DND-41 (cell line): Measurements from ENCODE around the gene RNFT2.

Experiments used
- ATAC-seq: fragments of 200-7000 bp; cut with Tn5 transposase; 3 replicates; pipeline ENCODE4 v1.9.1; 2021; ENCODE audit warnings: low read depth; ENCODE audit not compliant: insufficient read depth
- DNase-seq: peaks from one replicate; pipeline ENCODE4 v3.0.0-alpha.2; 2020
- H2AFZ ChIP-seq: 2 replicates; pipeline ENCODE4 v1.6.0; 2012; ENCODE audit warnings: low read depth, low read length
- H3K27ac ChIP-seq: 2 replicates; pipeline ENCODE4 v1.5.1; 2012; ENCODE audit warnings: low read length, inconsistent platforms
- H3K27me3 ChIP-seq: fragments of 200-600 bp; sonication (generic); 2 replicates; pipeline ENCODE4 v1.6.0; 2012; ENCODE audit warnings: low read length, mild to moderate bottlenecking, inconsistent platforms; ENCODE audit not compliant: insufficient read depth, poor library complexity
- H3K36me3 ChIP-seq: 2 replicates; pipeline ENCODE4 v1.5.1; 2012; ENCODE audit warnings: low read length, inconsistent platforms; ENCODE audit not compliant: insufficient read depth
- H3K4me1 ChIP-seq: 2 replicates; pipeline ENCODE4 v1.5.1; 2012; ENCODE audit warnings: mild to moderate bottlenecking, low read length; ENCODE audit not compliant: insufficient read depth
- H3K4me2 ChIP-seq: 2 replicates; pipeline ENCODE4 v1.6.0; 2012; ENCODE audit warnings: mild to moderate bottlenecking, moderate library complexity, low read length, inconsistent platforms; ENCODE audit not compliant: insufficient read depth
- H3K4me3 ChIP-seq, 2 experiments: fragments of 200-600 bp in 1 of 2; shearing (Covaris generic) in 1 of 2; 2 replicates each; pipeline ENCODE4 v1.5.1; 2012 to 2016; ENCODE audit warnings: inconsistent platforms in 2 of 2, low read length in 2 of 2, mild to moderate bottlenecking in 2 of 2, low read depth in 1 of 2, moderate library complexity in 1 of 2
- H3K79me2 ChIP-seq: 2 replicates; pipeline ENCODE4 v1.6.0; 2012; ENCODE audit warnings: low read length, inconsistent platforms; ENCODE audit not compliant: insufficient read depth
- H3K9ac ChIP-seq: 2 replicates; pipeline ENCODE4 v1.6.0; 2012; ENCODE audit warnings: low read depth, mild to moderate bottlenecking, inconsistent platforms, low read length, moderate library complexity
- H3K9me3 ChIP-seq: 2 replicates; pipeline ENCODE4 v1.5.1; 2012; ENCODE audit warnings: low read length, moderate library complexity, mild to moderate bottlenecking, inconsistent platforms; ENCODE audit not compliant: insufficient read depth, severe bottlenecking
- H4K20me1 ChIP-seq: 2 replicates; pipeline ENCODE4 v1.6.0; 2012; ENCODE audit warnings: low read length; ENCODE audit not compliant: insufficient read depth
- EZH2 ChIP-seq: IDR thresholded peaks from 3 replicates; pipeline ENCODE4 v1.6.1; 2012; ENCODE audit warnings: borderline replicate concordance, low read depth, mild to moderate bottlenecking, moderate library complexity, low read length, inconsistent platforms; ENCODE audit not compliant: severe bottlenecking
- TF ChIP-seq, protein P1 (sequence below): IDR thresholded peaks from 2 replicates; pipeline ENCODE4 v1.5.1; 2012; ENCODE audit warnings: borderline replicate concordance, low read length, moderate library complexity, mild to moderate bottlenecking; ENCODE audit not compliant: poor library complexity, severe bottlenecking; ENCODE audit errors: extremely low read depth

RNFT2 gene

DNA sequence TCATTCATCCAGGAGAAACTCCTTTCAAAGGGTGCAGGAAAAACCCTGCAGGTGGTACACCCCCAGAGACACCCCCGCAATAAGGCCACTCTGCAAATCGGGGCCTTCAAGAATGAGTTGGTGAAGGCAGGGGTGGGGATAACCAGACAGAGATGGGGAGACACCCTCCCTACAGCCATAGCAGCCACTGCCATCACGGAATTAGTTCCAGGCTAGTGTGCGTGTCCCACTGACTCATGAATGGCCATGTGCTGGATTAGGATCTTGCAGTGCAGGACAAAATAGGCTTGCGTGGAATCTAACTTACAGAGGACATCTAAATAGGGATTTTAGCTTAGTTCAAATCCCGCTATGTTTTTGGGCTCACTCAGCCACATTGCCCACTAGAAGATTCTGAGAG is 38.0 kb upstream of the RNFT2 start:
- H3K4me2 ChIP-seq, result no peak overlapping the region
- ATAC-seq (no peak), DNase-seq (no peak)
- H3K79me2 ChIP-seq, result no peaks in the 10 kb centered on the region
- H3K4me1 ChIP-seq, result peaks cover 2% of the 10 kb centered on the region; the same call in 1 of the 2 replicates
- H3K4me3 ChIP-seq, result no peak overlapping the region
- no peaks in the 10 kb centered on the region for H3K9me3 ChIP-seq
- H3K36me3 ChIP-seq, result no peaks in the 10 kb centered on the region
- H3K9ac ChIP-seq, result no peak overlapping the region
- no peak overlapping the region for H2AFZ ChIP-seq
- H4K20me1 ChIP-seq, result no peaks in the 10 kb centered on the region
- no peaks in the 10 kb centered on the region for H3K27me3 ChIP-seq
- TF ChIP-seq EZH2, result no peak
- TF ChIP-seq, protein P1, sequence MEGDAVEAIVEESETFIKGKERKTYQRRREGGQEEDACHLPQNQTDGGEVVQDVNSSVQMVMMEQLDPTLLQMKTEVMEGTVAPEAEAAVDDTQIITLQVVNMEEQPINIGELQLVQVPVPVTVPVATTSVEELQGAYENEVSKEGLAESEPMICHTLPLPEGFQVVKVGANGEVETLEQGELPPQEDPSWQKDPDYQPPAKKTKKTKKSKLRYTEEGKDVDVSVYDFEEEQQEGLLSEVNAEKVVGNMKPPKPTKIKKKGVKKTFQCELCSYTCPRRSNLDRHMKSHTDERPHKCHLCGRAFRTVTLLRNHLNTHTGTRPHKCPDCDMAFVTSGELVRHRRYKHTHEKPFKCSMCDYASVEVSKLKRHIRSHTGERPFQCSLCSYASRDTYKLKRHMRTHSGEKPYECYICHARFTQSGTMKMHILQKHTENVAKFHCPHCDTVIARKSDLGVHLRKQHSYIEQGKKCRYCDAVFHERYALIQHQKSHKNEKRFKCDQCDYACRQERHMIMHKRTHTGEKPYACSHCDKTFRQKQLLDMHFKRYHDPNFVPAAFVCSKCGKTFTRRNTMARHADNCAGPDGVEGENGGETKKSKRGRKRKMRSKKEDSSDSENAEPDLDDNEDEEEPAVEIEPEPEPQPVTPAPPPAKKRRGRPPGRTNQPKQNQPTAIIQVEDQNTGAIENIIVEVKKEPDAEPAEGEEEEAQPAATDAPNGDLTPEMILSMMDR, result no peak
- no peak overlapping the region for H3K27ac ChIP-seq

DNA sequence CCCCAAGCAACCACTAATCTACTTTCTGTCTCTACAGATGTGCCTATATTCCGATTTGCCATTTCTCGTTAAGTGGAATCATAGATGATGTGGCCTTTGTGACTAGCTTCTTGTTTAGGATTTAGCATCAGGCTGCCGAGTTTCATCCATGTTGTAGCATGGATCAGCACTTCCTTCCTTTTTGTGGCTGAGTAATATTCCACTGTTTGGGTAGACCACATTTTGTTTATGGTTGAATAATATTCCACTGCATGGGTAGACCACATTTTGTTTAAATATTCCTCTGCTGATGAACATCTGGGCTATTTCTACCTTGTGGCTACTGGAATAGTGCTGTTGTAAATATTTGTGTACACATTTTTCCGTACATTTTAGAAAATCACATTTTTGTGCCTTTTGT is 36.7 kb upstream of the RNFT2 start:
- Histone ChIP-seq H3K36me3 (no peaks in the 10 kb centered on the region), H3K27ac (no peak overlapping the region), H3K4me3 (no peak overlapping the region), H4K20me1 (no peaks in the 10 kb centered on the region), H2AFZ (no peak overlapping the region), H3K27me3 (no peaks in the 10 kb centered on the region), H3K9ac (no peak overlapping the region), H3K9me3 (no peaks in the 10 kb centered on the region), H3K79me2 (no peaks in the 10 kb centered on the region), H3K4me2 (no peak overlapping the region), H3K4me1 (peaks cover 2% of the 10 kb centered on the region; the same call in 1 of the 2 replicates)
- no peak for DNase-seq
- TF ChIP-seq, protein P1, result no peak
- no peak for TF ChIP-seq EZH2
- ATAC-seq, result no peak

DNA sequence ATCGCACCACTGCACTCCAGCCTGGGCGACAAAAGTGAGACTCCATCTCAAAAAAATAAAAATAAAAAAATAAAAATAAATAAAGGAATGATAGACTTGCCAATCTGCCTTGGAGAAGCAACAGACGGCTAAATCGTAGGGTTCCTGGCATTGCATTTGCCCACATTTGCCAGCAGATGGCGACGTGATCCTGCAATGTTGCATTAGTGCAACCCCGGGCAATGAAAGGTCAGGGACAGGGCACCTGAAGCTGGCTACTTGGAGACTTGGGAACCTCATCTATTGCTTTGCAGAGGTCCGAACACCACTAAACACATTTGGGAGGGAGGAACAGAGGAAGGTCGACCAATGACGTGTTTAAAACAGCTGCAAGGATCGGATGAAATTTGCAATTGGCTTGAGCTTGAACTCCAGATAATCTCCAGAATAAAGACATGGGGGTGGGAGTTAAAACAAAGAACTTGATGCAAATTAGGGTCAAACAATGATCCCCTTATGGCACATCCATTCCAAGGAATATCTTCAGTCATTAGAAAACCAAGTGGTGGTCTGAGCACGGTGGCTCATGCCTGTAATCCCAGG is 34.8 kb upstream of the RNFT2 start:
- DNase-seq (peak; percentile 70), ATAC-seq (peak; percentile 90)
- Histone ChIP-seq H3K4me2 (no peak overlapping the region), H3K4me1 (peaks cover 3% of the 10 kb centered on the region), H3K9me3 (no peaks in the 10 kb centered on the region), H3K36me3 (no peaks in the 10 kb centered on the region), H3K79me2 (no peaks in the 10 kb centered on the region), H3K27ac (no peak overlapping the region), H3K9ac (no peak overlapping the region), H3K27me3 (no peaks in the 10 kb centered on the region), H4K20me1 (no peaks in the 10 kb centered on the region), H2AFZ (0 out of 2 replicates have a peak overlapping the region, but pooled peaks have one; percentile 32), H3K4me3 (no peak overlapping the region)
- TF ChIP-seq, protein P1, result peak; percentile 92
- TF ChIP-seq EZH2, result no peak

DNA sequence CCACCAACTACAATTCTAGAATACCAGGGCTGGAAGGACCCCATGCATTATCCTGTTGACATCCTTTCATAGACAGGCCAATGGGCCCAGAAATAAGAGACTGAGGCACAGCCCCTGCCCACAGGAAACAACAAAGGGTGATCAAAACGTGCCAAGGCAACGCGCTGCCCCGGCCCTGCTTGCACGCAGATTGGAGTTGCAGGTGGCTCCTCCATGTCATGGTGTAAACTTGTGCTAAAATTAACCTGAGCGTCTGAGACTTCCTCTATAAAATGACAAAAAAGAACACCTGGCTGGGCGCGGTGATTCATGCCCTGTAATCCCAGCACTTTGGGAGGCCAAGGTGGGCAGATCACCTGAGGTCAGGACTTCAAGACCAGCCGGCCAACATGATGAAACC is 30.4 kb upstream of the RNFT2 start:
- H3K9ac ChIP-seq, result no peak overlapping the region
- ATAC-seq (no peak), DNase-seq (no peak)
- H3K36me3 ChIP-seq, result no peaks in the 10 kb centered on the region
- H3K79me2 ChIP-seq, result no peaks in the 10 kb centered on the region
- no peaks in the 10 kb centered on the region for H4K20me1 ChIP-seq
- no peaks in the 10 kb centered on the region for H3K9me3 ChIP-seq
- peaks cover 4% of the 10 kb centered on the region for H3K27me3 ChIP-seq
- no peak overlapping the region for H3K4me2 ChIP-seq
- H3K4me1 ChIP-seq, result peaks cover 13% of the 10 kb centered on the region
- H3K27ac ChIP-seq, result no peak overlapping the region
- H2AFZ ChIP-seq, result no peak overlapping the region
- TF ChIP-seq, protein P1, result no peak
- TF ChIP-seq EZH2, result no peak
- no peak overlapping the region for H3K4me3 ChIP-seq
